OCI-LY3 (cell line): ENCODE measurements around the gene F10.
"Not testable (repeated sequence)": the region's sequence is repeated elsewhere in the genome, so short reads cannot be mapped to it uniquely, and the experiment has no call there.

Source experiments
- EZH2phosphoT487 ChIP-seq: fragments of 200-600 bp; shearing (Covaris generic); IDR thresholded peaks from 2 replicates; pipeline ENCODE4 v1.6.1; 2018; ENCODE audit warnings: antibody characterized with exemption, mixed run types, low read depth
- TF ChIP-seq, protein P1 (sequence below): fragments of 200-600, 300-600 bp; sonication (generic); IDR thresholded peaks from 2 replicates; pipeline ENCODE4 v1.5.1; 2014; ENCODE audit warnings: antibody characterized with exemption, low read length, low read depth

DNA sequence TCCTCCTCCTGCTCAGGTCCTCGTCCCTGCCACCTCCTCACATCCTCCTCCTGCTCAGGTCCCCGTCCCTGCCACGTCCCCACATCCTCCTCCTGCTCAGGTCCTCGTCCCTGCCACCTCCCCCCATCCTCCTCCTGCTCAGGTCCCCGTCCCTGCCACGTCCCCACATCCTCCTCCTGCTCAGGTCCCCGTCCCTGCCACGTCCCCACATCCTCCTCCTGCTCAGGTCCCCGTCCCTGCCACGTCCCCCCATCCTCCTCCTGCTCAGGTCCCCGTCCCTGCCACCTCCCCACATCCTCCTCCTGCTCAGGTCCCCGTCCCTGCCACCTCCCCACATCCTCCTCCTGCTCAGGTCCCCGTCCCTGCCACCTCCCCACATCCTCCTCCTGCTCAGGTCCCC, 39.4 kb downstream of the F10 start:
- TF ChIP-seq, protein P1, sequence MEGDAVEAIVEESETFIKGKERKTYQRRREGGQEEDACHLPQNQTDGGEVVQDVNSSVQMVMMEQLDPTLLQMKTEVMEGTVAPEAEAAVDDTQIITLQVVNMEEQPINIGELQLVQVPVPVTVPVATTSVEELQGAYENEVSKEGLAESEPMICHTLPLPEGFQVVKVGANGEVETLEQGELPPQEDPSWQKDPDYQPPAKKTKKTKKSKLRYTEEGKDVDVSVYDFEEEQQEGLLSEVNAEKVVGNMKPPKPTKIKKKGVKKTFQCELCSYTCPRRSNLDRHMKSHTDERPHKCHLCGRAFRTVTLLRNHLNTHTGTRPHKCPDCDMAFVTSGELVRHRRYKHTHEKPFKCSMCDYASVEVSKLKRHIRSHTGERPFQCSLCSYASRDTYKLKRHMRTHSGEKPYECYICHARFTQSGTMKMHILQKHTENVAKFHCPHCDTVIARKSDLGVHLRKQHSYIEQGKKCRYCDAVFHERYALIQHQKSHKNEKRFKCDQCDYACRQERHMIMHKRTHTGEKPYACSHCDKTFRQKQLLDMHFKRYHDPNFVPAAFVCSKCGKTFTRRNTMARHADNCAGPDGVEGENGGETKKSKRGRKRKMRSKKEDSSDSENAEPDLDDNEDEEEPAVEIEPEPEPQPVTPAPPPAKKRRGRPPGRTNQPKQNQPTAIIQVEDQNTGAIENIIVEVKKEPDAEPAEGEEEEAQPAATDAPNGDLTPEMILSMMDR, result not testable (repeated sequence)
- TF ChIP-seq EZH2phosphoT487, result not testable (repeated sequence)
